Left cardiac atrium (tissue), 4 donors: ENCODE data around the gene LGALS9. TPM values are rescaled to one million over a fixed set of nuclear protein-coding genes. Genes with fewer than 3 reads are reported as not detected.
"Not testable (repeated sequence)": the region's sequence is repeated elsewhere in the genome, so short reads cannot be mapped to it uniquely, and the experiment has no call there.

Experiments
- ATAC-seq, 2 donors: fragments of 200-7000 bp; cut with Tn5 transposase; one replicate each; pipeline ENCODE4 v1.9.1; 2020; ENCODE audit warnings: mild to moderate bottlenecking in 2 of 2, moderate library complexity in 2 of 2
- DNase-seq: peaks from one replicate; pipeline ENCODE4 v3.0.0-alpha.2; 2020
- intact Hi-C, 2 donors: fragments of 100-400 bp; cut with DNase I; formaldehyde crosslinking; loops; one replicate each; pipeline versions ENCODE4 v1.14.1 to v1.15.1; 2022 to 2023
- total RNA-seq, 2 donors: library from RNA; stranded (reverse); fragmentation: NEBNext Ultra II Directional; extraction: Animal tissue kit (Norgen Biotek cat#: 25700); gene quantifications; one replicate each; pipeline ENCODE4 v1.2.1, GENCODE V29; 2021
- donor health status: DM: no; HTN: yes; CAD: no.
- donor health status: DM: no; HTN: yes; CAD: no; lungs with severe emphysema.
- donor health status: DM: yes; HTN: yes; CAD: no.
- donor health status: Dilated cardiomyopathy.

The LGALS9 gene
- total RNA-seq, 2 donors from 2014 or later, result 32.2 to 49.3 TPM

- peak in 1 of 2 donors; percentile 79 for ATAC-seq
- intact Hi-C loops, result no loop called here
- no peak for DNase-seq
Measured at GRCh38 chr17:27644586-27644985, 13.6 kb downstream of the LGALS9 start.

GRCh38 chr17:27645621-27646020 is 14.6 kb downstream of the LGALS9 start:
- ATAC-seq, intact Hi-C loops, DNase-seq: not testable (repeated sequence)

- DNase-seq (no peak), ATAC-seq (no peak)
- intact Hi-C loops, result no loop called here
Measured at GRCh38 chr17:27646232-27646631, 15.2 kb downstream of the LGALS9 start.

- ATAC-seq (no peak), DNase-seq (no peak)
- intact Hi-C loops, result no loop called here
Measured at GRCh38 chr17:27647765-27648164, 16.8 kb downstream of the LGALS9 start.

- peak; percentile 20 to 21 for ATAC-seq
- intact Hi-C loops, DNase-seq: not testable (repeated sequence)
Measured at GRCh38 chr17:27649111-27649571, 18.2 kb downstream of the LGALS9 start.

- intact Hi-C loops, result loop anchor here (2.0 to 10.0 kb wide), 3 partner anchors 43 to 425 kb away; no protein-coding TSS in a partner anchor
- peak; percentile 51 for DNase-seq
- ATAC-seq, result peak; percentile 50 to 56
Measured at GRCh38 chr17:27649929-27650328, 18.9 kb downstream of the LGALS9 start.

GRCh38 chr17:27650836-27651235 is 19.8 kb downstream of the LGALS9 start:
- intact Hi-C loops, result loop anchor here (1.0 to 10.0 kb wide), 4 partner anchors 42 to 426 kb away; no protein-coding TSS in a partner anchor
- no peak for ATAC-seq
- no peak for DNase-seq

GRCh38 chr17:27651411-27652345 is 20.7 kb downstream of the LGALS9 start:
- DNase-seq (peak; percentile 67), ATAC-seq (peak; percentile 48 to 62)
- intact Hi-C loops, result loop anchor here (1.0 to 10.0 kb wide), 4 partner anchors 42 to 427 kb away; no protein-coding TSS in a partner anchor

- intact Hi-C loops, result loop anchor here in 1 of 2 donors (5.0 to 10.0 kb wide), 2 partner anchors 229 to 429 kb away; no protein-coding TSS in a partner anchor
- DNase-seq, ATAC-seq: not testable (repeated sequence)
Measured at GRCh38 chr17:27653449-27653971, 22.5 kb downstream of the LGALS9 start.

- no peak for DNase-seq
- intact Hi-C loops, result loop anchor here (2.0 to 10.0 kb wide), 3 partner anchors 103 to 429 kb away; no protein-coding TSS in a partner anchor
- ATAC-seq, result no peak
Measured at GRCh38 chr17:27654136-27654535, 23.1 kb downstream of the LGALS9 start.

GRCh38 chr17:27654654-27655524 is 23.9 kb downstream of the LGALS9 start:
- intact Hi-C loops, result loop anchor here (2.0 to 10.0 kb wide), 3 partner anchors 102 to 430 kb away; no protein-coding TSS in a partner anchor
- ATAC-seq, result peak in 1 of 2 donors; percentile 31
- DNase-seq, result peak; percentile 67

- intact Hi-C loops, result loop anchor here (2.0 to 10.0 kb wide), 2 partner anchors 101 to 431 kb away; no protein-coding TSS in a partner anchor
- not testable (repeated sequence) for DNase-seq, ATAC-seq
Measured at GRCh38 chr17:27655525-27656111, 24.6 kb downstream of the LGALS9 start.

- intact Hi-C loops, result loop anchor here in 1 of 2 donors (2.0 to 10.0 kb wide), 2 partner anchors 100 to 432 kb away; no protein-coding TSS in a partner anchor
- ATAC-seq, DNase-seq: not testable (repeated sequence)
Measured at GRCh38 chr17:27656620-27657019, 25.6 kb downstream of the LGALS9 start.

GRCh38 chr17:27657620-27658019 is 26.6 kb downstream of the LGALS9 start:
- ATAC-seq (no peak), DNase-seq (no peak)
- intact Hi-C loops, result loop anchor here in 1 of 2 donors (2.0 to 10.0 kb wide), 2 partner anchors 99 to 433 kb away; no protein-coding TSS in a partner anchor

GRCh38 chr17:27659683-27660082 is 28.7 kb downstream of the LGALS9 start:
- ATAC-seq (no peak), DNase-seq (no peak)

GRCh38 chr17:27660436-27660835 is 29.4 kb downstream of the LGALS9 start:
- intact Hi-C loops, result no loop called here
- ATAC-seq (no peak), DNase-seq (no peak)

More at GRCh38 chr17:27659683-27660082, 28.7 kb downstream of the LGALS9 start:
- intact Hi-C loops, result loop anchor here in 1 of 2 donors (10.0 kb wide), 1 partner anchor 435 kb away; no protein-coding TSS in a partner anchor

GRCh38 chr17:27663936-27664605 is 33.1 kb downstream of the LGALS9 start:
- intact Hi-C loops, result no loop called here
- DNase-seq, result no peak
- ATAC-seq, result no peak
